Measurements from ENCODE around the gene OR5AC2. TPM values are rescaled to one million over a fixed set of nuclear protein-coding genes. Genes with fewer than 3 reads are reported as not detected.

The OR5AC2 gene
- total and polyA plus RNA-seq, 4 experiments from 2014 or later = not detected

DNA sequence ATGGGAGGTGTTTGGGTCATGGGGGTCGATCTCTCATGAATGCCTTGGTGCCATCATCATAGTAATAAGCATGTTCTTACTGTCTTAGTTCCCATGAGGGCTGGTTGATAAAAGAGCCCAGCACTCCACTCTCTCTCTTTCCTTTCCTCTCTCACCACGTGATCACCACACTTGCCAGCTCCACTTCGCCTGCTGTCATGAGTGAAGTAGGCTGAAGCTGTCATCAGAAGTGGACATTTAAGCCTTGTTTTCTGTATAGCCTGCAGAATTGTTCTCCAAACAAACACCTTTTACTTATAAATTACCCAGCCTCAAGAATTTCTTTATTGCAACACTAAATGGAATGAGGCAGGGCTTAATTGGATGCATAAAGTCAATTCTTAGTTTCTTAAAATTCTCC is 49.7 kb downstream of the OR5AC2 start:
- Mint-ChIP-seq H3K27me3 (peaks cover 0 to 6% of the 10 kb centered on the region in 2 donors), H3K4me3 (no peak overlapping the region), H3K36me3 (no peaks in the 10 kb centered on the region), H3K9me3 (no peaks in the 10 kb centered on the region), H3K27ac (no peak overlapping the region), H3K4me1 (no peaks in the 10 kb centered on the region)
- intact Hi-C loops (cut with micrococcal nuclease) = no loop called here
- CTCF ChIA-PET (ENCODE audit: partially characterized antibody) = no interaction called here
- no peak overlapping the region for H3K4me3 ChIP-seq (ENCODE audit: low read length in 2 of 2)
- no peaks in the 10 kb centered on the region for H3K9me3 ChIP-seq (ENCODE audit: control insufficient read depth in 1 of 2, low read length in 2 of 2)
- H3K4me1 ChIP-seq (ENCODE audit: insufficient read depth, low read length) = no peaks in the 10 kb centered on the region
- no peak overlapping the region for H3K27ac ChIP-seq (ENCODE audit: low read depth, low read length)
- no peak for DNase-seq
- POLR2A ChIA-PET (ENCODE audit: partially characterized antibody) = no interaction called here
- no peaks in the 10 kb centered on the region for H3K36me3 ChIP-seq (ENCODE audit: insufficient read depth, low read length)
- H3K27me3 ChIP-seq (ENCODE audit: insufficient read depth, low read length) = no peaks in the 10 kb centered on the region

Other genes starting within 250 kb of the OR5AC2 start
- gene RIOX2, start 114.7 kb upstream of the OR5AC2 start, total RNA-seq = 10 to 100 TPM; 32.2 to 35.5 TPM
- gene RIOX2, start 114.7 kb upstream of the OR5AC2 start, polyA plus RNA-seq = 10 to 100 TPM; 39.2 to 43.0 TPM
- gene GABRR3, start 51.9 kb upstream of the OR5AC2 start, total RNA-seq = under 1 TPM in 1 of 2 experiments, not detected in 1; 0.17 TPM
- under 1 TPM in 1 of 2 donors, not detected in 1; 0.03 TPM for gene GABRR3, start 51.9 kb upstream of the OR5AC2 start, polyA plus RNA-seq
- gene OR5H1, start 43.5 kb downstream of the OR5AC2 start, total RNA-seq = not detected
- gene OR5H1, start 43.5 kb downstream of the OR5AC2 start, polyA plus RNA-seq = not detected
- gene OR5H14, start 60.3 kb downstream of the OR5AC2 start, total RNA-seq = not detected
- not detected for gene OR5H14, start 60.3 kb downstream of the OR5AC2 start, polyA plus RNA-seq
- not detected for gene OR5H15, start 79.5 kb downstream of the OR5AC2 start, total RNA-seq
- not detected for gene OR5H15, start 79.5 kb downstream of the OR5AC2 start, polyA plus RNA-seq
- not detected for gene OR5H6, start 177.1 kb downstream of the OR5AC2 start, total RNA-seq
- not detected for gene OR5H6, start 177.1 kb downstream of the OR5AC2 start, polyA plus RNA-seq
- not detected for gene OR5H2, start 195.3 kb downstream of the OR5AC2 start, total RNA-seq
- not detected for gene OR5H2, start 195.3 kb downstream of the OR5AC2 start, polyA plus RNA-seq